ENCODE measurements around the gene GPRASP1.

GPRASP1 gene

DNA sequence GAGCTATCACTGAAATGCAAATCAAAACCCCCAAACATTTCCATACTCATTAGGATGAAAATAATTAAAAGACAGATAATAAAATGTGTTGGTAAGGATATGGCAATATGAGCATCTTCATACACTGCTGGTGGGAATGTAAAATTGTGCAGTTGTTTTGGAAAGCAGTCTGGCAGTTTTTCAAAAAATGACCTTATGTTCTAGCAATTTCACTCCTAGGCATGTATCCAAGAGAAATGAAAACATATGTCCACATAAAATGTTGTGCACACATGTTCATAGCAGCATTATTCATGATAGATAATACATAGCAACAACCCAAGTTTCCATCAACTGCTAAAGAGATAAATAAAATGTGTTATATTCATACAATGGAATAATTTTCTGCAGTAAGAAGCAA is 46.2 kb downstream of the GPRASP1 start:
- DNase-seq: no peak
